NB4 (cell line): ENCODE measurements around the gene ADAMTSL2.

Experiments used
- DNase-seq: peaks from one replicate; pipeline ENCODE4 v3.0.0; 2010; ENCODE audit warnings: low read depth
- H3K4me3 ChIP-seq: one replicate; pipeline ENCODE4 v1.5.1; 2011; ENCODE audit warnings: mild to moderate bottlenecking, low read depth, low read length, moderate library complexity
- CTCF ChIP-seq: IDR thresholded peaks from one replicate; pipeline ENCODE4 v1.5.1; 2012; ENCODE audit warnings: low read depth, low read length
- MAX ChIP-seq: IDR thresholded peaks from 2 replicates; pipeline ENCODE4 v1.6.1; 2011; ENCODE audit warnings: low read depth, low read length
- MYC ChIP-seq: IDR thresholded peaks from 2 replicates; pipeline ENCODE4 v1.6.1; 2011; ENCODE audit warnings: low read depth, low read length
- POLR2A ChIP-seq: IDR thresholded peaks from 2 replicates; pipeline ENCODE4 v1.6.1; 2011; ENCODE audit warnings: mild to moderate bottlenecking; ENCODE audit not compliant: insufficient read length; ENCODE audit errors: extremely low read depth

ADAMTSL2 gene

GRCh38 chr9:133517711-133518110, 16.8 kb upstream of the ADAMTSL2 start:
- no peak for DNase-seq
- no peak overlapping the region for H3K4me3 ChIP-seq
- TF ChIP-seq MYC, result no peak
- TF ChIP-seq MAX, result no peak
- no peak for TF ChIP-seq POLR2A
- TF ChIP-seq CTCF, result no peak

- DNase-seq, result no peak
- no peak overlapping the region for H3K4me3 ChIP-seq
- no peak for TF ChIP-seq CTCF
- TF ChIP-seq MYC, result no peak
- no peak for TF ChIP-seq POLR2A
- no peak for TF ChIP-seq MAX
These were observed 16.3 kb upstream of the ADAMTSL2 start for GRCh38 chr9:133518200-133518599.

GRCh38 chr9:133518706-133519449, 15.6 kb upstream of the ADAMTSL2 start:
- TF ChIP-seq POLR2A, result no peak
- TF ChIP-seq CTCF, result no peak
- TF ChIP-seq MYC, result no peak
- no peak for TF ChIP-seq MAX

GRCh38 chr9:133519693-133520092, 14.8 kb upstream of the ADAMTSL2 start:
- no peak overlapping the region for H3K4me3 ChIP-seq
- DNase-seq, result no peak
- no peak for TF ChIP-seq MYC
- TF ChIP-seq POLR2A, result no peak
- no peak for TF ChIP-seq MAX
- no peak for TF ChIP-seq CTCF

More at GRCh38 chr9:133518706-133519449, 15.6 kb upstream of the ADAMTSL2 start:
- no peak for DNase-seq
- no peak overlapping the region for H3K4me3 ChIP-seq

GRCh38 chr9:133520121-133520835, 14.2 kb upstream of the ADAMTSL2 start:
- H3K4me3 ChIP-seq, result no peak overlapping the region
- no peak for DNase-seq
- TF ChIP-seq CTCF (no peak), MYC (no peak), POLR2A (no peak)
